ENCODE measurements around the gene PSTPIP2. TPM values are rescaled to one million over a fixed set of nuclear protein-coding genes. Genes with fewer than 3 reads are reported as not detected.

PSTPIP2 gene
- total RNA-seq, 1 experiment from 2014 or later, result 3.3 TPM

DNA sequence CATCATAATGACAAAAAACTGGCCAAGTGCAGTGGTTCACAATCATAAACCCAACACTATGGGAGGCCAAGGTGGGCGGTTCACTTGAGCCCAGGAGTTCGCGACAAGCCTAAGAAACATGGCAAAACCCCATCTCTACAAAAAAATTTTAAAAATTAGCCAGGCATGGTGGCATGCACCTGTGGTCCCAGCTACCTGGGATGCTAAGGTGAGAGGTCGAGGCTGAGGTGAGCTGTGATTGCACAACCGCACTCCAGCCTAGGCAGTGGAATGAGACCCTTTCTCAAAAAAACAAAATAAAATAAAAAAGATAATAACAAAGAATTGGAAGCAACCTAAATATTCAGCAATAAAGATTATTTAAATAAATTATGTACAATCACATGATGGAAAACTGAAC lies 21.8 kb downstream of the PSTPIP2 start:
- Histone ChIP-seq H3K23ac (ENCODE audit: insufficient read length, low read depth, low read length) (no peak overlapping the region), H4K20me1 (ENCODE audit: control insufficient read depth, insufficient read depth, insufficient read length) (no peaks in the 10 kb centered on the region), H3T11ph (ENCODE audit: low read length) (no peak overlapping the region), H3K79me1 (ENCODE audit: insufficient read depth, low read depth, low read length, poor library complexity, severe bottlenecking) (no peaks in the 10 kb centered on the region), H3K27ac (ENCODE audit: insufficient read length, low read depth, low read length) (no peak overlapping the region), H3K56ac (ENCODE audit: insufficient read length, low read depth, low read length) (no peak overlapping the region), H3K9me3 (ENCODE audit: control insufficient read depth, low read depth, low read length) (no peaks in the 10 kb centered on the region), H3K18ac (ENCODE audit: insufficient read length, low read depth, low read length) (no peak overlapping the region), H2BK120ac (ENCODE audit: low read depth, low read length, poor library complexity, severe bottlenecking) (no peak overlapping the region), H2BK15ac (ENCODE audit: low read depth, low read length) (no peak overlapping the region), H4K8ac (replicated peaks; ENCODE audit: insufficient read length, low read depth, low read length) (no peak overlapping the region), H3K4me2 (ENCODE audit: insufficient read depth, insufficient read length, low read length) (no peak overlapping the region), H2AFZ (ENCODE audit: low read length) (no peak overlapping the region), H3K4me1 (ENCODE audit: insufficient read depth, low read length) (no peaks in the 10 kb centered on the region), H3K23me2 (ENCODE audit: insufficient read length, low read depth, low read length, poor library complexity, severe bottlenecking) (no peaks in the 10 kb centered on the region), H4K91ac (ENCODE audit: insufficient read length, low read depth, low read length) (no peak overlapping the region), H3K14ac (ENCODE audit: insufficient read depth, low read length) (no peak overlapping the region), H2AK5ac (ENCODE audit: insufficient read length, low read length) (no peak overlapping the region), H3K27me3 (ENCODE audit: insufficient read depth, low read length) (no peaks in the 10 kb centered on the region), H3K9ac (ENCODE audit: extremely low read depth, insufficient read length, low read length) (no peak overlapping the region), H2BK5ac (ENCODE audit: insufficient read length, low read length) (no peak overlapping the region), H2BK20ac (ENCODE audit: low read depth, low read length, poor library complexity, severe bottlenecking) (no peak overlapping the region), H3K79me2 (ENCODE audit: insufficient read depth, low read length) (no peaks in the 10 kb centered on the region), H2BK12ac (ENCODE audit: insufficient read length, low read depth, low read length) (no peak overlapping the region), H4K5ac (ENCODE audit: insufficient read length, low read depth, low read length) (no peak overlapping the region), H3K4ac (ENCODE audit: low read depth, low read length) (no peak overlapping the region)
- DNase-seq, result no peak
- Mint-ChIP-seq H3K27ac (no peak overlapping the region), H3K27me3 (ENCODE audit: low read depth) (peaks cover 1% of the 10 kb centered on the region; the same call in 1 of the 2 replicates), H3K36me3 (ENCODE audit: insufficient read depth in 1 of 3, low read depth in 3 of 3) (no peaks in the 10 kb centered on the region), H3K4me1 (no peaks in the 10 kb centered on the region), H3K4me3 (no peak overlapping the region), H3K9me3 (no peaks in the 10 kb centered on the region)
- WGBS (ENCODE audit: extremely low coverage, insufficient read length, low lambda C conversion rate), result no CpG with 5 or more reads among the region's 5 CpGs
- TF ChIP-seq, protein P1, sequence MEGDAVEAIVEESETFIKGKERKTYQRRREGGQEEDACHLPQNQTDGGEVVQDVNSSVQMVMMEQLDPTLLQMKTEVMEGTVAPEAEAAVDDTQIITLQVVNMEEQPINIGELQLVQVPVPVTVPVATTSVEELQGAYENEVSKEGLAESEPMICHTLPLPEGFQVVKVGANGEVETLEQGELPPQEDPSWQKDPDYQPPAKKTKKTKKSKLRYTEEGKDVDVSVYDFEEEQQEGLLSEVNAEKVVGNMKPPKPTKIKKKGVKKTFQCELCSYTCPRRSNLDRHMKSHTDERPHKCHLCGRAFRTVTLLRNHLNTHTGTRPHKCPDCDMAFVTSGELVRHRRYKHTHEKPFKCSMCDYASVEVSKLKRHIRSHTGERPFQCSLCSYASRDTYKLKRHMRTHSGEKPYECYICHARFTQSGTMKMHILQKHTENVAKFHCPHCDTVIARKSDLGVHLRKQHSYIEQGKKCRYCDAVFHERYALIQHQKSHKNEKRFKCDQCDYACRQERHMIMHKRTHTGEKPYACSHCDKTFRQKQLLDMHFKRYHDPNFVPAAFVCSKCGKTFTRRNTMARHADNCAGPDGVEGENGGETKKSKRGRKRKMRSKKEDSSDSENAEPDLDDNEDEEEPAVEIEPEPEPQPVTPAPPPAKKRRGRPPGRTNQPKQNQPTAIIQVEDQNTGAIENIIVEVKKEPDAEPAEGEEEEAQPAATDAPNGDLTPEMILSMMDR (conservative IDR thresholded peaks at IDR 0.05), result no peak
